Natural killer cell treated with Interleukin-12 subunit alpha and Interleukin-12 subunit beta and Interleukin-15 and Interleukin-18, amount 100 ng/mL, for 72 hours (primary cell): ENCODE data around the gene UBAC1. TPM values are rescaled to one million over a fixed set of nuclear protein-coding genes. Genes with fewer than 3 reads are reported as not detected.

Experiments
- ATAC-seq, 2 donors: fragments of 150-1000 bp; cut with Tn5 transposase in 1 of 2; sonication (Bioruptor Pico), chemical (Tn5 transposase) in 1 of 2; 2 replicates each; pipeline ENCODE4 v1.10.0; 2021
- DNase-seq: peaks from one replicate; pipeline ENCODE4 v3.0.0; 2022; ENCODE audit warnings: low spot score
- H3K27ac Mint-ChIP-seq, 2 donors: 1 replicate in 1 of 2; 2 replicates in 1 of 2; pipeline ENCODE4 v1.8.0; 2022; ENCODE audit warnings: mixed read lengths in 2 of 2, mild to moderate bottlenecking in 1 of 2, moderate library complexity in 1 of 2
- H3K27me3 Mint-ChIP-seq, 2 donors: 1 replicate in 1 of 2; 2 replicates in 1 of 2; pipeline ENCODE4 v1.8.0; 2022; ENCODE audit warnings: mixed read lengths in 2 of 2
- H3K36me3 Mint-ChIP-seq: one replicate; pipeline ENCODE4 v1.8.0; 2022; ENCODE audit warnings: mixed read lengths
- H3K4me1 Mint-ChIP-seq, 2 donors: 1 replicate in 1 of 2; 2 replicates in 1 of 2; pipeline ENCODE4 v1.8.0; 2022; ENCODE audit warnings: low read depth in 2 of 2, mixed read lengths in 2 of 2, mild to moderate bottlenecking in 1 of 2
- H3K4me3 Mint-ChIP-seq: one replicate; pipeline ENCODE4 v1.8.0; 2022; ENCODE audit warnings: mixed read lengths
- H3K9me3 Mint-ChIP-seq: 2 replicates; pipeline ENCODE4 v1.8.0; 2022; ENCODE audit warnings: mixed read lengths
- total RNA-seq, 2 donors: library from RNA; stranded (reverse); gene quantifications; one replicate each; pipeline ENCODE4 v1.2.3, GENCODE V29; 2022

UBAC1 gene
- total RNA-seq, result 10 to 100 TPM; 28.9 to 42.4 TPM

GRCh38 chr9:135961277-135961715, at the start of gene UBAC1:
Gene UBAC1 (minus strand): TSS chr9:135961373. CDS start chr9:135961162, 211 bp downstream.
- Mint-ChIP-seq H3K9me3 (no peaks in the 10 kb centered on the region), H3K27ac (peak within 1 kb of the TSS; percentile 39 to 60), H3K27me3 (peaks cover 0 to 13% of the 10 kb centered on the region in 2 donors), H3K36me3 (no peaks in the 10 kb centered on the region), H3K4me1 (peaks cover 19 to 30% of the 10 kb centered on the region in 2 donors), H3K4me3 (peak within 1 kb of the TSS; percentile 84)
- ATAC-seq, result peak; percentile 95 to 96
- DNase-seq, result peak; percentile 97

GRCh38 chr9:136010615-136011361, 49.6 kb upstream of the UBAC1 start:
- H3K27ac Mint-ChIP-seq, result no peak overlapping the region
- H3K4me1 Mint-ChIP-seq, result no peaks in the 10 kb centered on the region
- no peaks in the 10 kb centered on the region for H3K27me3 Mint-ChIP-seq
- DNase-seq (no peak), ATAC-seq (no peak)
- no peaks in the 10 kb centered on the region for H3K36me3 Mint-ChIP-seq
- H3K9me3 Mint-ChIP-seq, result no peaks in the 10 kb centered on the region
- no peak overlapping the region for H3K4me3 Mint-ChIP-seq

GRCh38 chr9:136010176-136010575, 49.0 kb upstream of the UBAC1 start:
- Mint-ChIP-seq H3K27ac (no peak overlapping the region), H3K4me1 (no peaks in the 10 kb centered on the region), H3K9me3 (no peaks in the 10 kb centered on the region), H3K4me3 (no peak overlapping the region), H3K36me3 (no peaks in the 10 kb centered on the region), H3K27me3 (no peaks in the 10 kb centered on the region)
- no peak for ATAC-seq
- DNase-seq, result no peak

GRCh38 chr9:136009516-136009915, 48.3 kb upstream of the UBAC1 start:
- Mint-ChIP-seq H3K4me1 (no peaks in the 10 kb centered on the region), H3K9me3 (no peaks in the 10 kb centered on the region), H3K4me3 (no peak overlapping the region)

GRCh38 chr9:136008693-136008997, 47.5 kb upstream of the UBAC1 start:
- Mint-ChIP-seq H3K4me3 (no peak overlapping the region), H3K27me3 (no peaks in the 10 kb centered on the region), H3K9me3 (no peaks in the 10 kb centered on the region), H3K36me3 (no peaks in the 10 kb centered on the region), H3K27ac (no peak overlapping the region), H3K4me1 (no peaks in the 10 kb centered on the region)
- ATAC-seq (no peak), DNase-seq (no peak)

More at GRCh38 chr9:136009516-136009915, 48.3 kb upstream of the UBAC1 start:
- H3K27me3 Mint-ChIP-seq, result no peaks in the 10 kb centered on the region
- no peaks in the 10 kb centered on the region for H3K36me3 Mint-ChIP-seq
- DNase-seq (no peak), ATAC-seq (no peak)
- no peak overlapping the region for H3K27ac Mint-ChIP-seq

- DNase-seq, result no peak
- Mint-ChIP-seq H3K36me3 (no peaks in the 10 kb centered on the region), H3K4me1 (no peaks in the 10 kb centered on the region), H3K9me3 (no peaks in the 10 kb centered on the region), H3K27me3 (no peaks in the 10 kb centered on the region), H3K27ac (no peak overlapping the region), H3K4me3 (no peak overlapping the region)
- no peak for ATAC-seq
These were observed 46.9 kb upstream of the UBAC1 start for GRCh38 chr9:136007934-136008692.

GRCh38 chr9:136007276-136007933, 46.2 kb upstream of the UBAC1 start:
- Mint-ChIP-seq H3K4me3 (no peak overlapping the region), H3K36me3 (no peaks in the 10 kb centered on the region), H3K9me3 (no peaks in the 10 kb centered on the region), H3K27ac (no peak overlapping the region), H3K27me3 (no peaks in the 10 kb centered on the region), H3K4me1 (no peaks in the 10 kb centered on the region)
- DNase-seq (no peak), ATAC-seq (no peak)

- no peak for DNase-seq
- no peaks in the 10 kb centered on the region for H3K9me3 Mint-ChIP-seq
- no peak overlapping the region for H3K27ac Mint-ChIP-seq
- no peaks in the 10 kb centered on the region for H3K36me3 Mint-ChIP-seq
- no peak for ATAC-seq
- H3K4me1 Mint-ChIP-seq, result no peaks in the 10 kb centered on the region
- H3K4me3 Mint-ChIP-seq, result no peak overlapping the region
- H3K27me3 Mint-ChIP-seq, result no peaks in the 10 kb centered on the region
These were observed 45.0 kb upstream of the UBAC1 start for GRCh38 chr9:136006169-136006568.

- H3K27me3 Mint-ChIP-seq, result no peaks in the 10 kb centered on the region
- no peak for DNase-seq
- no peak overlapping the region for H3K4me3 Mint-ChIP-seq
- H3K36me3 Mint-ChIP-seq, result no peaks in the 10 kb centered on the region
- no peak for ATAC-seq
- no peaks in the 10 kb centered on the region for H3K9me3 Mint-ChIP-seq
- H3K27ac Mint-ChIP-seq, result no peak overlapping the region
- no peaks in the 10 kb centered on the region for H3K4me1 Mint-ChIP-seq
These were observed 43.5 kb upstream of the UBAC1 start for GRCh38 chr9:136004712-136005111.

- Mint-ChIP-seq H3K4me1 (no peaks in the 10 kb centered on the region), H3K27me3 (no peaks in the 10 kb centered on the region), H3K4me3 (no peak overlapping the region), H3K27ac (no peak overlapping the region), H3K36me3 (no peaks in the 10 kb centered on the region), H3K9me3 (no peaks in the 10 kb centered on the region)
- DNase-seq, result no peak
- ATAC-seq, result no peak
These were observed 43.0 kb upstream of the UBAC1 start for GRCh38 chr9:136004219-136004618.

GRCh38 chr9:136003411-136004218, 42.4 kb upstream of the UBAC1 start:
- ATAC-seq (no peak), DNase-seq (no peak)
- H3K4me3 Mint-ChIP-seq, result no peak overlapping the region
- H3K27ac Mint-ChIP-seq, result no peak overlapping the region
- H3K4me1 Mint-ChIP-seq, result no peaks in the 10 kb centered on the region
- no peaks in the 10 kb centered on the region for H3K27me3 Mint-ChIP-seq
- H3K36me3 Mint-ChIP-seq, result no peaks in the 10 kb centered on the region
- no peaks in the 10 kb centered on the region for H3K9me3 Mint-ChIP-seq

- no peak for ATAC-seq
- Mint-ChIP-seq H3K27ac (no peak overlapping the region), H3K9me3 (no peaks in the 10 kb centered on the region)
These were observed 41.7 kb upstream of the UBAC1 start for GRCh38 chr9:136002881-136003280.

GRCh38 chr9:136002215-136002614, 41.0 kb upstream of the UBAC1 start:
- Mint-ChIP-seq H3K9me3 (no peaks in the 10 kb centered on the region), H3K4me3 (no peak overlapping the region), H3K4me1 (no peaks in the 10 kb centered on the region), H3K27ac (no peak overlapping the region), H3K27me3 (no peaks in the 10 kb centered on the region), H3K36me3 (no peaks in the 10 kb centered on the region)
- ATAC-seq, result no peak
- DNase-seq, result no peak

More at GRCh38 chr9:136002881-136003280, 41.7 kb upstream of the UBAC1 start:
- Mint-ChIP-seq H3K36me3 (no peaks in the 10 kb centered on the region), H3K4me1 (no peaks in the 10 kb centered on the region), H3K27me3 (no peaks in the 10 kb centered on the region), H3K4me3 (no peak overlapping the region)
- DNase-seq, result no peak
